Thoracic aorta (tissue), 2 donors: ENCODE data around the gene EXD3. TPM values are rescaled to one million over a fixed set of nuclear protein-coding genes. Genes with fewer than 3 reads are reported as not detected.

ENCODE experiments used
- ATAC-seq: fragments of 150-250 bp; one replicate; pipeline ENCODE4 v1.8.0; 2017; ENCODE audit warnings: low read depth; ENCODE audit not compliant: insufficient number of reproducible peaks, low FRiP score
- DNase-seq: peaks from one replicate; pipeline ENCODE4 v3.0.0-alpha.2; 2020; ENCODE audit warnings: low spot score
- H3K27ac ChIP-seq, 2 donors: fragments of 200-600 bp; sonication (generic); 1 replicate in 1 of 2; 2 replicates in 1 of 2; pipeline ENCODE4 v1.5.1; 2016; ENCODE audit warnings: mild to moderate bottlenecking in 2 of 2, moderate library complexity in 2 of 2
- H3K27me3 ChIP-seq: fragments of 200-600 bp; sonication (generic); replicated peaks from 2 replicates; pipeline ENCODE4 v1.6.0; 2016; ENCODE audit warnings: mild to moderate bottlenecking; ENCODE audit not compliant: insufficient read depth
- H3K36me3 ChIP-seq: fragments of 200-600 bp; sonication (generic); one replicate; pipeline ENCODE4 v1.5.1; 2016
- H3K4me1 ChIP-seq, 2 donors: fragments of 200-600 bp; sonication (generic); 1 replicate in 1 of 2; 2 replicates in 1 of 2; pipeline versions ENCODE4 v1.5.1 to v1.6.0; 2016; ENCODE audit warnings: low read depth in 2 of 2, mild to moderate bottlenecking in 1 of 2; ENCODE audit not compliant: control insufficient read depth in 1 of 2
- H3K4me3 ChIP-seq: fragments of 200-600 bp; sonication (generic); 2 replicates; pipeline ENCODE4 v1.5.1; 2016; ENCODE audit warnings: mild to moderate bottlenecking
- H3K9me3 ChIP-seq: fragments of 200-600 bp; sonication (generic); 2 replicates; pipeline ENCODE4 v1.5.1; 2016
- CTCF ChIP-seq: fragments of 200-600 bp; sonication (generic); IDR thresholded peaks from one replicate; pipeline ENCODE4 v1.5.1; 2019; ENCODE audit warnings: antibody characterized with exemption
- total RNA-seq, 2 donors: library from RNA; depleted of rRNA; stranded (reverse); fragments of >200 nt; gene quantifications; one replicate each; pipeline versions ENCODE4 v1.1.0 to v1.2.3, GENCODE V29; 2016

Gene EXD3
- total RNA-seq, 2 donors from 2014 or later, result 22.7 to 29.4 TPM

GRCh38 chr9:137365552-137366444 is 57.2 kb downstream of the EXD3 start:
- Histone ChIP-seq H3K9me3 (no peaks in the 10 kb centered on the region), H3K36me3 (peaks cover 2% of the 10 kb centered on the region), H3K27ac (no peak overlapping the region), H3K27me3 (no peaks in the 10 kb centered on the region), H3K4me1 (peaks cover 0 to 8% of the 10 kb centered on the region in 2 donors), H3K4me3 (no peak overlapping the region)
- ATAC-seq, result no peak
- no peak for DNase-seq
- no peak for TF ChIP-seq CTCF

- Histone ChIP-seq H3K27ac (no peak overlapping the region), H3K9me3 (no peaks in the 10 kb centered on the region), H3K4me1 (peaks cover 0 to 8% of the 10 kb centered on the region in 2 donors), H3K27me3 (no peaks in the 10 kb centered on the region), H3K4me3 (no peak overlapping the region), H3K36me3 (peaks cover 2% of the 10 kb centered on the region)
- DNase-seq (no peak), ATAC-seq (no peak)
- no peak for TF ChIP-seq CTCF
Measured at GRCh38 chr9:137365056-137365455, 57.9 kb downstream of the EXD3 start.

- Histone ChIP-seq H3K27me3 (no peaks in the 10 kb centered on the region), H3K36me3 (no peaks in the 10 kb centered on the region), H3K4me1 (no peaks in the 10 kb centered on the region), H3K9me3 (peaks cover 6% of the 10 kb centered on the region), H3K27ac (no peak overlapping the region), H3K4me3 (no peak overlapping the region)
- no peak for TF ChIP-seq CTCF
- DNase-seq (no peak), ATAC-seq (no peak)
Measured at GRCh38 chr9:137359850-137360249, 63.1 kb downstream of the EXD3 start.

- Histone ChIP-seq H3K36me3 (no peaks in the 10 kb centered on the region), H3K27ac (no peak overlapping the region), H3K4me1 (no peaks in the 10 kb centered on the region), H3K4me3 (no peak overlapping the region), H3K27me3 (no peaks in the 10 kb centered on the region), H3K9me3 (peaks cover 6% of the 10 kb centered on the region)
- no peak for TF ChIP-seq CTCF
- ATAC-seq (no peak), DNase-seq (no peak)
Measured at GRCh38 chr9:137358126-137358525, 64.8 kb downstream of the EXD3 start.

- H3K27me3 ChIP-seq, result no peaks in the 10 kb centered on the region
- H3K9me3 ChIP-seq, result peaks cover 6% of the 10 kb centered on the region
- DNase-seq, result no peak
- no peaks in the 10 kb centered on the region for H3K4me1 ChIP-seq
- ATAC-seq, result no peak
- H3K4me3 ChIP-seq, result no peak overlapping the region
- TF ChIP-seq CTCF, result no peak
- no peak overlapping the region for H3K27ac ChIP-seq
- H3K36me3 ChIP-seq, result no peaks in the 10 kb centered on the region
Measured at GRCh38 chr9:137357166-137357565, 65.8 kb downstream of the EXD3 start.
